GM23248 (cell line): ENCODE measurements around the gene RETREG1. TPM values are rescaled to one million over a fixed set of nuclear protein-coding genes. Genes with fewer than 3 reads are reported as not detected.

Source experiments
- DNase-seq: peaks from one replicate; pipeline ENCODE4 v3.0.0-alpha.2; 2015
- H2AFZ ChIP-seq: fragments of 200-600 bp; sonication (generic); 2 replicates; pipeline ENCODE4 v1.6.1; 2016; ENCODE audit warnings: antibody characterized with exemption
- H3F3A ChIP-seq: fragments of 200-600 bp; sonication (generic); 2 replicates; pipeline ENCODE4 v1.6.1; 2016; ENCODE audit warnings: mild to moderate bottlenecking, antibody characterized with exemption, mixed run types; ENCODE audit not compliant: insufficient read depth
- H3K27ac ChIP-seq: fragments of 200-600 bp; sonication (generic); 2 replicates; pipeline ENCODE4 v1.5.1; 2016; ENCODE audit warnings: mild to moderate bottlenecking
- H3K27me3 ChIP-seq: fragments of 200-600 bp; sonication (generic); replicated peaks from 2 replicates; pipeline ENCODE4 v1.6.1; 2016; ENCODE audit warnings: mild to moderate bottlenecking; ENCODE audit not compliant: insufficient read depth
- H3K36me3 ChIP-seq: fragments of 200-600 bp; sonication (generic); 2 replicates; pipeline ENCODE4 v1.6.1; 2016; ENCODE audit warnings: low read depth, mild to moderate bottlenecking
- H3K4me1 ChIP-seq: fragments of 200-600 bp; sonication (generic); 2 replicates; pipeline ENCODE4 v1.6.1; 2016; ENCODE audit warnings: mild to moderate bottlenecking; ENCODE audit not compliant: insufficient read depth
- H3K4me2 ChIP-seq: fragments of 200-600 bp; sonication (generic); one replicate; pipeline ENCODE4 v1.6.1; 2016; ENCODE audit warnings: mild to moderate bottlenecking; ENCODE audit not compliant: unreplicated experiment
- H3K4me3 ChIP-seq: fragments of 200-600 bp; sonication (generic); 2 replicates; pipeline ENCODE4 v1.5.1; 2016; ENCODE audit warnings: mild to moderate bottlenecking
- H3K79me2 ChIP-seq: fragments of 200-600 bp; sonication (generic); 2 replicates; pipeline ENCODE4 v1.6.1; 2016; ENCODE audit warnings: mild to moderate bottlenecking; ENCODE audit not compliant: insufficient read depth
- H3K9ac ChIP-seq: fragments of 200-600 bp; sonication (generic); 2 replicates; pipeline ENCODE4 v1.6.1; 2016; ENCODE audit warnings: mild to moderate bottlenecking
- H3K9me2 ChIP-seq: fragments of 200-600 bp; sonication (generic); 2 replicates; pipeline ENCODE4 v1.6.1; 2016; ENCODE audit warnings: mixed run types, mild to moderate bottlenecking, moderate library complexity; ENCODE audit not compliant: insufficient read depth
- H3K9me3 ChIP-seq: fragments of 200-600 bp; sonication (generic); one replicate; pipeline ENCODE4 v1.6.1; 2017; ENCODE audit warnings: low read depth
- H4K20me1 ChIP-seq: fragments of 200-600 bp; sonication (generic); 2 replicates; pipeline ENCODE4 v1.6.0; 2016; ENCODE audit not compliant: insufficient read depth
- EZH2 ChIP-seq: fragments of 200-600 bp; sonication (generic); IDR thresholded peaks from 2 replicates; pipeline ENCODE4 v1.6.1; 2018; ENCODE audit warnings: antibody characterized with exemption, mild to moderate bottlenecking; ENCODE audit not compliant: insufficient read depth, poor library complexity, severe bottlenecking
- EZH2phosphoT487 ChIP-seq: fragments of 200-600 bp; sonication (generic); IDR thresholded peaks from 2 replicates; pipeline ENCODE4 v1.6.1; 2018; ENCODE audit warnings: antibody characterized with exemption, moderate library complexity, mild to moderate bottlenecking, low read depth; ENCODE audit not compliant: insufficient read depth
- WGBS, 2 experiments: methylation state at CpG; one replicate each; pipeline ENCODE4 v1.1.6; 2015 to 2017; ENCODE audit warnings: low lambda C conversion rate in 2 of 2, low coverage in 1 of 2; ENCODE audit errors: missing lambda C conversion rate in 2 of 2; 5-methylcytosine and 5-hydroxymethylcytosine counted together
- in situ Hi-C: fragments of 300-500 bp; cut with MboI; formaldehyde crosslinking; loops from 2 replicates; pipeline ENCODE4 v1.15.0; 2020
- polyA plus RNA-seq: library from polyadenylated mRNA; unstranded; fragments of >200 nt; fragmentation: Nextera tagmentation; extraction: Ambion mirVana; gene quantifications from 2 replicates; pipeline ENCODE4 v1.2.1, GENCODE V29; 2016
- total RNA-seq: library from RNA; depleted of rRNA; stranded (reverse); fragments of >200 nt; shearing (Covaris generic); gene quantifications from 2 replicates; pipeline ENCODE4 v1.2.3, GENCODE V29; 2014

RETREG1 gene
- total and polyA plus RNA-seq, 2 experiments from 2014 or later: 0.22 to 1.1 TPM

- no peak overlapping the region for H3K27ac ChIP-seq
- H2AFZ ChIP-seq: no peak overlapping the region
- H3K4me3 ChIP-seq: no peak overlapping the region
- no peaks in the 10 kb centered on the region for H3K4me1 ChIP-seq
- in situ Hi-C loops: no loop called here
- no peak overlapping the region for H3K9ac ChIP-seq
- no peak overlapping the region for H3K4me2 ChIP-seq
- H3K27me3 ChIP-seq: peaks cover 54% of the 10 kb centered on the region
- DNase-seq: no peak
- no peaks in the 10 kb centered on the region for H3K79me2 ChIP-seq
- H3K9me3 ChIP-seq: no peaks in the 10 kb centered on the region
- H3K36me3 ChIP-seq: no peaks in the 10 kb centered on the region
- WGBS, 2 experiments: 88 to 97% methylated on average over 2 of the region's 2 CpGs
- H3K9me2 ChIP-seq: no peaks in the 10 kb centered on the region
- peaks cover 4% of the 10 kb centered on the region; the same call in 1 of the 2 replicates for H3F3A ChIP-seq
- no peaks in the 10 kb centered on the region for H4K20me1 ChIP-seq
- no peak for TF ChIP-seq EZH2
- TF ChIP-seq EZH2phosphoT487: no peak
Measured at GRCh38 chr5:16619136-16619535, 2.3 kb upstream of the RETREG1 start.

GRCh38 chr5:16618138-16618897 is 1.5 kb upstream of the RETREG1 start:
- Histone ChIP-seq H3K27ac (no peak overlapping the region), H3K9ac (no peak overlapping the region), H3K79me2 (no peaks in the 10 kb centered on the region), H3K4me1 (no peaks in the 10 kb centered on the region), H3F3A (peaks cover 4% of the 10 kb centered on the region; the same call in 1 of the 2 replicates), H3K36me3 (no peaks in the 10 kb centered on the region), H3K4me2 (no peak overlapping the region), H2AFZ (no peak overlapping the region), H3K27me3 (peaks cover 62% of the 10 kb centered on the region), H3K9me3 (no peaks in the 10 kb centered on the region), H3K4me3 (no peak overlapping the region), H4K20me1 (no peaks in the 10 kb centered on the region), H3K9me2 (no peaks in the 10 kb centered on the region)
- in situ Hi-C loops: no loop called here
- no peak for TF ChIP-seq EZH2
- no peak for TF ChIP-seq EZH2phosphoT487
- DNase-seq: no peak
- 80 to 84% methylated on average over 10 of the region's 10 CpGs for WGBS, 2 experiments

- in situ Hi-C loops: no loop called here
- Histone ChIP-seq H3K79me2 (no peaks in the 10 kb centered on the region), H4K20me1 (no peaks in the 10 kb centered on the region), H3K9me2 (no peaks in the 10 kb centered on the region), H3K27me3 (peaks cover 67% of the 10 kb centered on the region), H3K4me2 (peak overlapping the region; percentile 67), H2AFZ (no peak overlapping the region), H3K4me1 (no peaks in the 10 kb centered on the region), H3K9ac (no peak overlapping the region), H3K9me3 (no peaks in the 10 kb centered on the region), H3F3A (peaks cover 4% of the 10 kb centered on the region; the same call in 1 of the 2 replicates), H3K4me3 (peak overlapping the region; percentile 71), H3K27ac (no peak overlapping the region), H3K36me3 (no peaks in the 10 kb centered on the region)
- no peak for TF ChIP-seq EZH2phosphoT487
- no peak for TF ChIP-seq EZH2
- 56 to 66% methylated on average over 22 to 27 of the region's 27 CpGs for WGBS, 2 experiments
- DNase-seq: no peak
Measured at GRCh38 chr5:16617274-16617968, 624 bp upstream of the RETREG1 start.

- H3K9me2 ChIP-seq: no peaks in the 10 kb centered on the region
- H3K27me3 ChIP-seq: peaks cover 63% of the 10 kb centered on the region
- TF ChIP-seq EZH2phosphoT487 (no peak), EZH2 (no peak)
- no peak for DNase-seq
- H3K27ac ChIP-seq: no peak overlapping the region
- H2AFZ ChIP-seq: peak overlapping the region; percentile 54; the same call in 1 of the 2 replicates
- WGBS, 2 experiments: 23% methylated on average over 30 to 31 of the region's 31 CpGs
- H3K9ac ChIP-seq: no peak overlapping the region
- H3K9me3 ChIP-seq: no peaks in the 10 kb centered on the region
- H3K4me2 ChIP-seq: peak overlapping the region; percentile 67
- H3K79me2 ChIP-seq: no peaks in the 10 kb centered on the region
- no peaks in the 10 kb centered on the region for H4K20me1 ChIP-seq
- peaks cover 4% of the 10 kb centered on the region; the same call in 1 of the 2 replicates for H3F3A ChIP-seq
- H3K36me3 ChIP-seq: no peaks in the 10 kb centered on the region
- in situ Hi-C loops: no loop called here
- H3K4me3 ChIP-seq: peak overlapping the region; percentile 71
- H3K4me1 ChIP-seq: no peaks in the 10 kb centered on the region
Measured at GRCh38 chr5:16615741-16616535, 859 bp downstream of the RETREG1 start.
